HG03575 (cell line): ENCODE measurements around the gene LRP5.

ENCODE experiments used
- ATAC-seq: cut with Tn5 transposase; IDR thresholded peaks from one replicate; pipeline ENCODE4 v1.9.1; 2021; ENCODE audit not compliant: unreplicated experiment, insufficient number of reproducible peaks, low FRiP score; ENCODE audit errors: extremely low read depth

Gene LRP5

DNA sequence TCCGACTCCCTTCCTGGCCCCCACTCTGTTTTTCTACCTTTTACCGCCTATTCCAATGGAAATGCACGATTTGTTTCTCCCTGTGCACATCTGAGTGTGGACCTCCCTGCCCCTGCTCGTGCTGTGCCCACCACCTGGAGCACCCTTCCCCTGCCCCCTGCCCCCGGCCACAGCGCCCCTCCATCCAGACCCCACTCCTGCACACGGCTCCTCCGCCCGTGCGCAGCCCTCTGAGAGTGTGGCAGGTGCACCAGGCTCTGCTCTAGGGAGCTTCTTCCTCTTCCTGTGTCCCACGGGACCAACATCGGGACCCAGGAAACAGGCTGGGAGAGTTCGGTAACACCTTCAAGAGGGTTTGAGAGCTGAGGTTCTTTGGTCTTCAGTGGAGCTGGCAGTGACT, 62.9 kb downstream of the LRP5 start:
- ATAC-seq = no peak

DNA sequence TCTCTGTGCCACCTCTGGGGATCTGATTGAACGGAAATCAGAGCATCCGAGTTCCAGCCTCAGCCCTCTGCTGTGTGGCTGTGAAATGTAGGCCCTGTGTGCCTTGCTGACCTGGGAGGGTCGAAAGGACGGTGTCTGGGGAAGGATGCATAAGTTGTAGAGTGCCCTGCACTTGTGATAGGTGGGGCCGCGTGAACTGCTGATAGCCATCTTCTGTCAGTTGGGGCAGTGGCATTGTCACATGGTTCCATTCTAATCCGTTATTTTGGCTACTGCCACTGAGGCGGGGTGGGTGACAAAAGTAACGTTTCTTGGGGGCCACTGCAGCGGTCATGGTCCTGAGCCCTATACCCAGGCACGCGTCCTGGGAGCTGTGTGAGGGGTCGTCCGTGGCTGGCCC, 63.4 kb downstream of the LRP5 start:
- ATAC-seq = no peak

DNA sequence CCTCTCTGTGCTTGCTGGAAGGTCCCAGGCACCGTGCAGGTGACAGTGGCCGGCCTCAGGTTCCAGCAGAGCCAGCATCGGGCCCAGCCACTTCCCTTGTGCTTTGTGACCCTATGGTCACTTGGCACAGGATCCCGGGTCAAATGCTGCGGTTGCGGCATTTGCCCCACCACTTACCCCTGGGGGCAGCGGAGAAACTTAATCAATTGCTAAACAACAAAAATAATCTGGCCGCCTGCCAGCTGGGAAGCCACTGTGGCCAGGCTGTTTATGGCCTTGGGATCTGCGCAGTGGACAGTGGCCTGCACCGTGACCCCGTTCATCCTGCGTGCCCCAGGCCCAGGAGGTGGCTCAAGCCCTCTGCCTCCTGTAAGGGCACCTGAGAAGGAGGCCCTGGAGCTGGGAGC, 65.0 kb downstream of the LRP5 start:
- no peak for ATAC-seq

DNA sequence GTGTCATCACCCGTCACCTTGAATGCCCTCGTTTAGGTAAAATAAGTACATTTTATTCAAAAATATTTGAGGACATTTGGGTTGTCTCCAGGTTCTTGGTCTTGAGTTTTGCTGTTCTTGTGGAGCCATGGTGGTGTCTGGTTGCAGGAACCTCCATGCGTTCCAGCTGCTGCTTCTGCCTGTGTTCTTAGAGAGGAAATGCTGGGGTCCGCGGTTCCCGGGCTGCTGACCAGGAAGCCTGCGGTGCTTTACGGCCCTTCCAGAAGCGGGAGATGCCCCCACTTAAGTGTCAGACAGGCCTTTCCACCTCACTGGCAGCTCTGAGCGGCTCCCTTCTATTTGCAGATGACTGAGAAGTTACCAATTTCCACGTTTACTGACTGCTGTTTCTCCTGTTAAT, 66.8 kb downstream of the LRP5 start:
- no peak for ATAC-seq

DNA sequence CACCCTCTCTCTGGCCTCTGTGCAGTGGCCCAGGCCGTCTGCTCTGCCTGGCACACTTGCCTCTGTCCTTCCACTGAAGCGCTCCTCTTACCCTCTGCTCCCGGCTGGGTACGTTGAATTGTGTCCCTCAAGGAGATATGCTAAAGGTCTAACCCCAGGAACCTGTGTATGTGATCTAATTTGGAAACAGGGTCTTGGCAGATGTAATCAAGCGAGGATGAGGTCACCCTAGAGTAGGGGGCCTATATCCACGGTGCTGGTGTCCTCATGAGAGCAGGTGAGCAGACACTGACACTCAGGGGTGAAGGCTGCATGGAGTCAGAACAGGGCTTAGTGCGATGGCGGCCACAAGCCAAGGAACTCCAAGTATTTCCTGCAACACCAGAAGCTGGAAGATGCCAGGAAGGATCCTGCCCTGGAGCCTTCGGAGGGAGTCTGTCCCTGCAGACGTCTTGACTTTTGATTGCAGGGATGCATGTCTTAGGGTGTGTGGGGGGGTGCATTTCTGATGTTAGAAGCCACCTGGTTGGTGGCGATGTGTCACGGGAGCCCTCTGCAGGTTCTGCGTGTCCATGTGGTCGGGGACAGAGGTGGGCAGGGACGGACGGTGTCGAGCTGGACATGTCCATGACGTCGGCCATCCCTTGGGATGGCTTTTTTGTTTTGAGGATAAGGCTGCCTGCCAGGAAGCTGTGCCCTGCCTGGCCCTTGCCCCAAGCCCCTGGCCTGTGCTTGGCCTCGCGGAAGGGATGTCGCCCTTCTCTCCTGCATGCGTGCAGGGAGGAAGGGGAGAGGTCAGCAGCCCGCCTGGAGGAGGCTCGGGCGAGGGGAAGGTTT, 68.6 kb downstream of the LRP5 start:
- no peak for ATAC-seq

DNA sequence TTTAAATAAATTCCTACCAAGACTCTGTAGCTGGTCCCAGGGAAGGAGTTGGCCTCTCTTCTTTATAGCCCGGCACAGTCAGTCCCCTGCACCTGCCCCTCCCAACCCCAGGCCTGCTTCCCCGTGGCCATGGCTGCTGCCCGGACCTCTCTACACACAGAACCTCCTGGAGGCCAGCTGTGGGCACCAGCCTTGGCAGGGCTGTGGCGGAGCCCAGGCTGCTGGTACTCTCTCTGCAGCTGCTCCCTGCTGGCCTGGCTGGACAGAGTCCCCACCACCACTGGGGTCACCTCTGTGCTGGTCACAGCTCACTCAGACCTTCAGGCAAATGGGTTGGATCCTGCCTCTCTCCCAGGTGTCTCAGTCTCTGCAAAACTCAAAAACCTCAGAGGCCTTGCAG, 69.3 kb downstream of the LRP5 start:
- no peak for ATAC-seq

DNA sequence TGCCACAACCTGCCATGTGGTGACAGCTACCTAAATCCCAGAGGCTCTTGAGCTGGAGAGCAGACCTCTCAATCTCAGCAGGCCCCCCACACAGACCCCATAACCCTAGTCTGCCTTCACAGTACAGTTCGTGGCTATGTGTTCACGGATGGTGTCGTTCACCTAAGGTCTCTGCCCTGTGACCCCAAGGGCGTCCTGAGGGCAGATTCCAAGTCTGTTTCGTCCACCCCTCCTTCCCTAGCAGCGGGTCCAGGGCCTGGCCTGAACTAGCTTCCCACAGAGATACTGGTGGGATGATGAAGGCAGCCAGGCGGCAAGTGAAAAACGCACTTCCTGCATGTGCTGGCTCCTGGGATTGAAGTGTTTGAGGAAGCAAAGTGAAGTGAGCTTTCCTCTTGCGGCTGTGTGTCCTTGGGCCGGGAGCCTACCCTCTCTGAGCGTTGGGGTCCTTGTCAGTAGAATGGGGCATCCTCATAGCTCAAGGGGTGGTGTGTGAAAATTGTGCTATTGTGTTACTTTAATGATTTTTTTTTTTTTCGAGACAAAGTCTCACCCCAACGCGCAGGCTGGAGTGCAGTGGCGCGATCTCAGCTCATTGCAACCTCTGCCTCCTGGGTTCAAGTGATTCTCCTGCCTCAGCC, 70.1 kb downstream of the LRP5 start:
- no peak for ATAC-seq

DNA sequence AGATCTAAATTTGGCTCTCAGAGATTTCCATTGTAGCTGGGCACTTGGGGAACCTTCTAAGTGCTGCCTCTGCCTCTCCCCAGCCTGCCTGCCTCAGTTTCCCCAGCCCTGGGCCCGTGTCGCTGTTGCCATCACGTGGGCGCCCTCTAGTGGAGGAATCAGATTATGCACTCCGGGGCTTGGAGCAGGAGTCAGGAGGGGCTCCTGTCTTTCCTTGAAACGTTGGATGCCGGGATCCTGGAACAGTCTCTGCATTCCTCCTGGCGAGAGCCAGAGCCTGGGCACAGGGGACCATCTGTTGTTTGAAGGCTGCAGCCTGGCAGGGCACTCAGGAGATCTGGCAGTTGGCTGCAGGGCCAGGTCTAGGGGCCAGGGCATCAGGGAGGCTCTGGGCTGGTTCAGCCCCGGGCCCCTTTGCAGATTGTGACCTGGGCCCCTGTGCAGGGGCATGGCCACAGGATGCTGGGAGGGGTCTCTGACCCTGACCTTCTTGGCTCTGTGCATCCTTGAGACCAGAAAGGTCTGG, 71.6 kb downstream of the LRP5 start:
- ATAC-seq = no peak

DNA sequence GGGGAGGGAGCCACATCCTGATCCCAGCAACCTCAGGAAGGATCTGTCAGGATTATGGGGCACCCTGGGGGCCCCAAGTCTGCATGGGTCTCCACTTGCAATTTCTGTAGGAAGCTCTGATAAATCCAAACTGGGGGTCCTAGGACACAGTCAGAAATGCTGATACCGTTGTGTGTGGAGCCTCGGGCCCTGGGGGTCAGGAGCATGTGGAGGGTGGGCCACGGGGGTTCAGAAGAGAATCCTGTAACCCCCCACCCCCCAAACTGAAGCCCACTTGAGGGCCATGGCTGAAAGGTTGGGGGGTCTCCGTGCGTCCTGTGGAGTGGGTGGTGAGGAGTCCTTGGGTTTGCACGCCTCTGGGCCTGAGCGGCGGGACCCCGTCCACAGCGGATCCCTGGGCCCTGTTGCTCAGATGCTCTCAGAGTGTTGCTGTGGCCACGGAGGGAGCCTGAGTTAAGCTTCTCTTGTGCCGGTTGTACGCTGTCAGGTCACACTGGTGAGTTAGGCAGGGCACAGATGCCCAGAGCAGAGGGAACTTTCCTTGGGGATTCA, 72.2 kb downstream of the LRP5 start:
- ATAC-seq = no peak

DNA sequence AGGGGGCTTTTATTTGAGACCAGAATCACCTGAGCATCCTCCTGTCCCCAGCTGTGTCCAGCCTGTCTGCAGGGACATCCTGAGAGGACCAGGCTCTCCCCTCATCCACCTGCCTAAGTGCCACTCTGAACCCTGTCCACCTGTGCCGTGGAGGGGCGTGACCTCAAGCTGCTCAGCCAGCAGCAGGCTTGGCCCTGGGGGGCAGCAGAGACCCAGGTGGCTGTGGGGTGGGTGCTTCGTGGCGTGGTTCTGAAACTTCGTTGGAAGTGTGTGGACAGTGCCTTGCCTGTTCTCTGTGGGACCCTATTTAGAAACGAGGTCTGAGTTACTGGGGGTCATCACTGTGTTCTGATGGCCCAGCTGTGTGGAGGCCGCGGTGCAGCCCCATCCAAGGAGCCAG, 72.7 kb downstream of the LRP5 start:
- ATAC-seq = no peak

DNA sequence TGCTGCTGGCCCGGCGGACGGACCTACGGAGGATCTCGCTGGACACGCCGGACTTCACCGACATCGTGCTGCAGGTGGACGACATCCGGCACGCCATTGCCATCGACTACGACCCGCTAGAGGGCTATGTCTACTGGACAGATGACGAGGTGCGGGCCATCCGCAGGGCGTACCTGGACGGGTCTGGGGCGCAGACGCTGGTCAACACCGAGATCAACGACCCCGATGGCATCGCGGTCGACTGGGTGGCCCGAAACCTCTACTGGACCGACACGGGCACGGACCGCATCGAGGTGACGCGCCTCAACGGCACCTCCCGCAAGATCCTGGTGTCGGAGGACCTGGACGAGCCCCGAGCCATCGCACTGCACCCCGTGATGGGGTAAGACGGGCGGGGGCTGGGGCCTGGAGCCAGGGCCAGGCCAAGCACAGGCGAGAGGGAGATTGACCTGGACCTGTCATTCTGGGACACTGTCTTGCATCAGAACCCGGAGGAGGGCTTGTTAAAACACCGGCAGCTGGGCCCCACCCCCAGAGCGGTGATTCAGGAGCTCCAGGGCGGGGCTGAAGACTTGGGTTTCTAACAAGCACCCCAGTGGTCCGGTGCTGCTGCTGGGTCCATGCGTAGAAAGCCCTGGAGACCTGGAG, 74.1 kb downstream of the LRP5 start:
- ATAC-seq = no peak

DNA sequence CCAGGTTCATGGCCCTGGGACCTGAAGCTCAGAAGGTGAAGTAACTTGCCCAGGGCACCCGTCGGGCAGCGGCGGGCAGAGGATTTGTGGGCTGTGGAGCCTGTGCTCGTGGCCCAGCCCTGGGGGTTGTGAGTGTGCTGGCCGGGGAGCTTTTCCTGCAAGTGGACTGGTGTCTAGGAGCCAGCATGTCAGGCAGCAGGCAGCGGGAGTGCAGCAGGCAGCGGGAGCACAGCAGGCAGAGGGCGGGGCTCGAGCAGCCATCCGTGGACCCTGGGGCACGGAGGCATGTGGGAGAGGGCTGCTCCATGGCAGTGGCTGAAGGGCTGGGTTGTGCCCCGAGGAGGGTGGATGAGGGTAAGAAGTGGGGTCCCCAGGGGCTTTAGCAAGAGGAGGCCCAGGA, 75.4 kb downstream of the LRP5 start:
- no peak for ATAC-seq

DNA sequence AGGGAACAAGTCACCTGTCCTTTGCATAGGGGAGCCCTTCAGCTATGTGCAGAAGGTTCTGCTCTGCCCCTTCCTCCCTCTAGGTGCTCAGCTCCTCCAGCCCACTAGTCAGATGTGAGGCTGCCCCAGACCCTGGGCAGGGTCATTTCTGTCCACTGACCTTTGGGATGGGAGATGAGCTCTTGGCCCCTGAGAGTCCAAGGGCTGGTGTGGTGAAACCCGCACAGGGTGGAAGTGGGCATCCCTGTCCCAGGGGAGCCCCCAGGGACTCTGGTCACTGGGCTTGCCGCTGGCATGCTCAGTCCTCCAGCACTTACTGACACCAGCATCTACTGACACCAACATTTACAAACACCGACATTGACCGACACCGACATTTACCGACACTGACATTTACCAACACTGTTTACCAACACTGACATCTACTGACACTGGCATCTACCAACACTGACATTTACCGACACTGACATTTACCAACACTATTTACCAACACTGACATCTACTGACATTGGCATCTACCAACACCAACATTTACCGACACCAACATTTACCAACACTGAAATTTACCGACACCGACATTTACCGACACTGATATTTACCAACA, 76.3 kb downstream of the LRP5 start:
- no peak for ATAC-seq

DNA sequence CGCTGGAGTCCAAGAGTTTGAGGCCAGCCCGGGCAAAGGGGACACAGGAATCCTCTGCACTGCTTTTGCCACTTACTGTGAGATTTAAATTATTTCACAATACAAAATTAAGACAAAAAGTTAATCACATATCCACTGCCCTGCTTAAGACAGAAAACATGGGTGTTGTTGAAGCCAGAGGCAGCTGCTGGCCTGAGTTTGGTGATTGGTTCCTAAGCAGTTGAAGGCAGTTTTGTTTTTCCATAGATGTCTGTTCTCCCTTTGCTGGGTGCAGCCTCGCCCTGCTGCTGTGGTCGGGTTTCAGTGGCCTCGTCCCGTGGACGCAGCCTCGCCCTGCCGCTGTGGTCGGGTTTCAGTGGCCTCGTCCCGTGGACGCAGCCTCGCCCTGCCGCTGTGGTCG, 77.9 kb downstream of the LRP5 start:
- no peak for ATAC-seq

DNA sequence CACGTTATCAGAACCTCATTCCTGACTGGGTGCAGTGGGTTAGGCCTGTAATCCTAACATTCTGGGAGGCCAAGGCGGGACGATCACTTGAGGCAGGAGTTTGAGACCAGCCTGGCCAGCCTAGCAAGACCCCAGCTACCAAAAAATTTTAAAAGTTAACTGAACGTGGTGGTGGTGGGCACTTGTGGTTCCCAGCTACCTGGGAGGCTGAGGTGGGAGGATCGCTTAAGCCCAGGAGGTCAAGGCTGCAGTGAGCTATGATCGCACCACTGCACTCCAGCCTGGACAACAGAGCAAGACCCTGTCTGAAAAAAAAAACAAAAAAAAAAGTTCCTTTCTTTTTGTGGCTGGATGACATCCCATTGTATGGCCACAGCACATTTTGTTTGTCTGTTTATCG, 80.4 kb downstream of the LRP5 start:
- ATAC-seq = no peak

DNA sequence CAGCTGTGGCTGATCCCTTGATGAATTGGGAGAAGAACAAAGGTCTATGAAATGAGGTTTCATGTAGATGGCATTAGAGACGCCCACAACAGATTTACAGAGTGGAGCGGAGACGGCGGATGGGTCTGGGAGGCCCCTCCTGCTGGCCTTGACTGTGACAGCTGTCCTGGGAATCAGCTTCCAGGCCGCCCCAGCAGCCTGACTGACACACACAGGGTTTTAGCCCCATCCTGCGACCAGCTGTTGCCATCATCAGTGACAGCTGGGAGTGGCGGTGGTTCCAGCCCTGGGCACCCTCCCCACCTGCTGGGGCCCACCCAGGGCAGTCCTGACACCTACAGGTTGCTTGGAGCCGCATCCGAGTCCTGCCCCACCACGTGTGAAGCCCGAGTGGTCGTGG, 84.1 kb downstream of the LRP5 start:
- no peak for ATAC-seq

DNA sequence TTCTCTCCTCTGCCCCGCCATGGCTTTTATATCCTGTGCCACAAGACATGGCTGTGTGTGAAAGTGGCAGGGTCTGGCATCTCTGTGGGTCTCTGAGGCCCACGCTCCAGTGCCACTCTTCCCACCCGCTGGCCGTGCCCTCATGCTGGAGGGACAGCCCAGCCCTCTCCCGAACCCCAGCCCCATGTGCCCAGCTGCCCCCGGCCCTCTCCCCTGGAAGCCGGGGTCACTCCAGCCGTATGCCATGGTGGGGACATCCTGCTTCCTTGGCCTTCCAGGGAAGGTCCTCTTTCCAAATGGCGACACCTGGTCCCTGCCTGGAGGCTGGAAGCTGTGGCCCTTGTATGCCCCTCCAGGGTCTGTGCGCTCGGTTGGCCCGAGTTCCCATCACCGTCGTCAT, 84.9 kb downstream of the LRP5 start:
- no peak for ATAC-seq

DNA sequence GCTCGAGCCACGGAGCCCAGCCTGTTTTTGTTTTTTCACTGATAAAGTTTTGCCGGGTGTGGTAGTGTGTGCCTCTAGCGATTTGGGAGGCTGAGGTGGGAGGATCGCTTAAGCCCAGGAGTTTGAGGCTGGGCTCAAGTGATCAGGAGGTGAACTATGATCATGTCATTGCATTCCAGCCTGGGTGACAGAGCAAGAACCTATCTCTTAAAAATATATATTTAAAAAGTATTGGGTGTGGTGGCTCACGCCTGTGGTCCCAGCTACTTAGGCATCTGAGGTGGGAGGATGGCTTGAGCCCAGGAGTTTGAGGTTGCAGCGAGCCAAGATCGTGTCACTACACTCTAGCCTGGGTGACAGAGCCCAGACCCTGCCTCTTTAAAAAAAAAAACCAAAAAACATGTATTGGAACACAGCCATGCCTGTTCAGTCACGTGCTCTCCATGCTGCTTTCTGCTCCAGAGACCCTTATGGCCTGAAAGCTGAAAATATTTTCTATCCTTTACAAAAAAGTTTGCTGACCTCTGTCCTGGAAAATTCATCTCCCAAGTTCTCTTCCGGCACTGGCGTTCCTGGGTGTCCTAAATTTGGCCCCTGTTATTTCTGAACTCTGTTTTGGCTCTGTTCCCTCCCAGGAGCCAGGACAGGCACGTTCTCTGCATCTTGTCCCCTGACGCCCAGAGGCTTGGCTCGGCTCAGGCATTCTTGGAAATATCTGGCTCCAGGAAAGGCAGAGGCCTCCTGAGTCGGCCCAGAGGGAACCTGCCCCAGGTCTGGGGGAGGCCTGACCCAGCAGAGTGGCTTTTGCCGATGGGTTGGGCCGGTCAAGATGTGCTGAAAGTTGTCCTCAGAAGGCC, 86.8 kb downstream of the LRP5 start:
- no peak for ATAC-seq

DNA sequence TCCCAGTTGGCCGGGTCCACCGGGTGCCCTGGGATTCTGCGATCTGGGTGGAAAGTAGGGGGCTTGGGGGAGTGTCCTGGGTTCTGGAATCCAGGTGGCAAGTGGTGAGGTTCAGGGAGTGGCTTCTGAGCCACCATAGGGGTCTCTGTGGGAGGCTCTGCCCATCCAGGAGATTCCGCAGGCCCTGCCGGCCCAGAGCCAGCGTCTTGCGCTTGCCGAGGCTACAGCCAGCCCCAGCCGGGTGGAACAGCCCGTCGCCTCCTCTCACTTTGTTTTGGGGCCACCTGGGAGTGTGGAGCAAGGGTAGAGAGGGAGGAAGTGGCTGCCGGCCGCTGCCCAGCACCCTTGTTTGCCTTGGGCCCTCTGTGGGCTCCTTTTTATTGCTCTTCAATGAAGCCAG, 87.5 kb downstream of the LRP5 start:
- no peak for ATAC-seq
